ENCODE results near the gene RTN4RL2. TPM values are rescaled to one million over a fixed set of nuclear protein-coding genes. Genes with fewer than 3 reads are reported as not detected.

Gene RTN4RL2
- total and polyA plus RNA-seq, 9 donors: 0.23 to 2.0 (median 0.68) TPM; not detected in 1

DNA sequence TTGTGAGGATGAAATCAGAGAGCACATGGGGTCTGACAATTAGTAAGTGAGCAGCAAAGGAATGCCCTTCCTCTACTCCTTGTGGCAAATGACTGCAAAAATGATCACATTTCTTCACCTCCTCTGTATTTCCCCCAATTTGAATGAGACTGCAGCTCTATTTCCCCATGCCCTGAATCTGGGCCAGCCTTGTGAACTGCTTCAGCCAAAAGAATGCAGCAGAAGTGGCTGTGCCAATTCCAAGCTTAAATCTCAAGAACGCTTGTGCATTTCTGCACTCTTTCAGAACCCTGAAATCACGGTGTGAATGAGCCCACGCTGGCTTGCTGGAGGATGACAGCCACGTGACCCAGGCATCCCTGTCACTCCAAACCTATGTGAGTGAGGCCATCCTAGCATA is 43.3 kb upstream of the RTN4RL2 start:
- Histone ChIP-seq H3K36me3 (no peaks in the 10 kb centered on the region), H3K27me3 (no peaks in the 10 kb centered on the region), H3K9me3 (no peaks in the 10 kb centered on the region), H3K4me1 (ENCODE audit: insufficient read depth) (no peaks in the 10 kb centered on the region), H3K4me3 (no peak overlapping the region), H3K27ac (no peak overlapping the region)
- WGBS, 3 donors: 20 to 48% (median 31%) methylated on average over 4 of the region's 4 CpGs
- no peak for DNase-seq
- TF ChIP-seq, protein P1, sequence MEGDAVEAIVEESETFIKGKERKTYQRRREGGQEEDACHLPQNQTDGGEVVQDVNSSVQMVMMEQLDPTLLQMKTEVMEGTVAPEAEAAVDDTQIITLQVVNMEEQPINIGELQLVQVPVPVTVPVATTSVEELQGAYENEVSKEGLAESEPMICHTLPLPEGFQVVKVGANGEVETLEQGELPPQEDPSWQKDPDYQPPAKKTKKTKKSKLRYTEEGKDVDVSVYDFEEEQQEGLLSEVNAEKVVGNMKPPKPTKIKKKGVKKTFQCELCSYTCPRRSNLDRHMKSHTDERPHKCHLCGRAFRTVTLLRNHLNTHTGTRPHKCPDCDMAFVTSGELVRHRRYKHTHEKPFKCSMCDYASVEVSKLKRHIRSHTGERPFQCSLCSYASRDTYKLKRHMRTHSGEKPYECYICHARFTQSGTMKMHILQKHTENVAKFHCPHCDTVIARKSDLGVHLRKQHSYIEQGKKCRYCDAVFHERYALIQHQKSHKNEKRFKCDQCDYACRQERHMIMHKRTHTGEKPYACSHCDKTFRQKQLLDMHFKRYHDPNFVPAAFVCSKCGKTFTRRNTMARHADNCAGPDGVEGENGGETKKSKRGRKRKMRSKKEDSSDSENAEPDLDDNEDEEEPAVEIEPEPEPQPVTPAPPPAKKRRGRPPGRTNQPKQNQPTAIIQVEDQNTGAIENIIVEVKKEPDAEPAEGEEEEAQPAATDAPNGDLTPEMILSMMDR (IDR thresholded peaks at IDR 0.05): no peak
- no peak for TF ChIP-seq POLR2A (IDR thresholded peaks at IDR 0.05)
- TF ChIP-seq EP300 (IDR thresholded peaks at IDR 0.05): no peak
- intact Hi-C loops (cut with DNase I): no loop called here

DNA sequence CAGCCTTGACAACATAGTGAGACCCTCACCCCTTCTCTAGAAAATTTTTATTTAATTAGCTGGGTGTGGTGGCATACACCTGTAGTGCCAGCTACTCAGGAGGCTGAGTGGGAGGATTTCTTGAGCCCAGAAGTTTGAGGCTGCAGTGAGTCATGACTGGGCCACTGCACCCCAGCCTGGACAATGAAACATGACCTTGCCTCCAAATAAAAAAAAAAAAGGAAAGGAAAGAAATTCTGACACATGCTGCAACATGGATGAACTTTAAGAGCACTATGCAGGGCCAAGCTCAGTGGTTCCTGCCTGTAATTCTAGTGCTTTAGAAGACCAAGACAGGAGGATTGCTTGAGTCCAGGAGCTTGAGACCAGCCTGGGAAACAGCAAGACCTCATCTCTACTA is 42.2 kb upstream of the RTN4RL2 start:
- no peaks in the 10 kb centered on the region for H3K9me3 ChIP-seq
- no peak overlapping the region for H3K4me3 ChIP-seq
- intact Hi-C loops (cut with DNase I): no loop called here
- no peak overlapping the region for H3K27ac ChIP-seq
- TF ChIP-seq POLR2A (IDR thresholded peaks at IDR 0.05) (no peak), EP300 (IDR thresholded peaks at IDR 0.05) (no peak)
- TF ChIP-seq, protein P1 (IDR thresholded peaks at IDR 0.05): no peak
- no peaks in the 10 kb centered on the region for H3K27me3 ChIP-seq
- no peaks in the 10 kb centered on the region for H3K36me3 ChIP-seq
- H3K4me1 ChIP-seq (ENCODE audit: insufficient read depth): no peaks in the 10 kb centered on the region
- no peak for DNase-seq

DNA sequence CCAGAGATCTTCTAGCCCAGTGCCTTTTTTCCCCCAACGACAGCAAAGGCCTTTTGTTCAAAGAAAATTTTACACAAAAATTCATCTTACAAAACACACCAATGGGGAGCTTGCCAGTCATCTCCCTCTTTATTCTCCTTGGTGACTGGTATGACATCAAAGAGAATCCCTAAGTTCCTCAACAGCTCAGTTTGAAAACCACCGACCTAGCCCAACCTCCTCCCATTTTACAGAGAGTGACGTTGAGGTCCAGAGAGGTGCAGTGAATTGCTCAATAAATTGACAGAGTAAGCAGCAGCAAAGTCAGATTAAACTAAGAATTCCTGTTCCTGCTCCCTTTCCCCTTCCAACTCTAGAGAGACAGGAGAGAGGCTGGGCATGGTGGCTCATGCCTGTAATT is 41.2 kb upstream of the RTN4RL2 start:
- H3K9me3 ChIP-seq: no peaks in the 10 kb centered on the region
- no peaks in the 10 kb centered on the region for H3K36me3 ChIP-seq
- peaks cover 2% of the 10 kb centered on the region for H3K4me1 ChIP-seq (ENCODE audit: insufficient read depth)
- no peaks in the 10 kb centered on the region for H3K27me3 ChIP-seq
- WGBS, 3 donors: 85 to 91% (median 90%) methylated on average over 3 of the region's 3 CpGs
- TF ChIP-seq POLR2A (IDR thresholded peaks at IDR 0.05) (no peak), EP300 (IDR thresholded peaks at IDR 0.05) (no peak)
- TF ChIP-seq, protein P1 (IDR thresholded peaks at IDR 0.05): no peak
- no peak overlapping the region for H3K27ac ChIP-seq
- H3K4me3 ChIP-seq: no peak overlapping the region
- intact Hi-C loops (cut with DNase I): no loop called here
- DNase-seq: no peak

DNA sequence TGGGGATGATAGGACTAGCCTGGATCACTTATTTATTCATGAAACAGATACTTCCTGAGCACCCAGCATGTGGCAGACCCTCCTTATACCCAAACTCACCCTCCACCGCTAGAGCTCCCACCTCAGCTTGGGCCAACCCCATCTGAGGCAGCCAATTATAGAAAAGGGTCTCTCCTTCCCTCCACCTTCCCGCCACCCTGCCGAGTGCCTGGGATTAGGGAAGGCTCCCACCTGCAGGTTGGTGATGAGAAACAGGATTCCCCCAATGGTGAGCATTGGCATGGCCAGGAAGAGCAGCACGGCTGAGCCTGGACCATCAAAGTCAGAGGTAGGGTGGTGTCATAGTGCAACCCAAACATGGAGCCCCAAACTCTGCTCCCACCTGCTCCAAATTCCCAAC is 39.3 kb upstream of the RTN4RL2 start:
- 88 to 94% (median 90%) methylated on average over 4 of the region's 4 CpGs for WGBS, 3 donors
- H3K4me3 ChIP-seq: no peak overlapping the region
- H3K27me3 ChIP-seq: no peaks in the 10 kb centered on the region
- H3K27ac ChIP-seq: no peak overlapping the region
- TF ChIP-seq POLR2A (IDR thresholded peaks at IDR 0.05): no peak
- no peak for TF ChIP-seq EP300 (IDR thresholded peaks at IDR 0.05)
- TF ChIP-seq, protein P1 (IDR thresholded peaks at IDR 0.05): no peak
- no peaks in the 10 kb centered on the region for H3K9me3 ChIP-seq
- no peak for DNase-seq
- peaks cover 13% of the 10 kb centered on the region for H3K4me1 ChIP-seq (ENCODE audit: insufficient read depth)
- H3K36me3 ChIP-seq: no peaks in the 10 kb centered on the region
- intact Hi-C loops (cut with DNase I): loop anchor here in 2 of 4 donors (5.0 to 10.0 kb wide), 2 partner anchors 84 to 86 kb away; partner anchors contain the start of genes P2RX3 (in 2 of the 2) and SSRP1 (in 2 of the 2)

Data from ovary (tissue), 9 donors.